Lung (tissue), 12 donors: ENCODE measurements around the gene CACFD1. TPM values are rescaled to one million over a fixed set of nuclear protein-coding genes. Genes with fewer than 3 reads are reported as not detected.

ENCODE experiments used
- ATAC-seq: fragments of 200-7000 bp; cut with Tn5 transposase; one replicate; pipeline ENCODE4 v1.9.1; 2020; ENCODE audit warnings: moderate number of reproducible peaks; ENCODE audit not compliant: insufficient read depth, low FRiP score
- DNase-seq, 3 donors: peaks; one replicate each; pipeline ENCODE4 v3.0.0-alpha.2; 2013 to 2017
- H3K27ac ChIP-seq, 2 donors: one replicate each; pipeline ENCODE4 v1.5.1; 2013; ENCODE audit warnings: mild to moderate bottlenecking in 2 of 2, moderate library complexity in 2 of 2, control low read depth in 1 of 2, inconsistent platforms in 1 of 2, low read depth in 1 of 2, low read length in 1 of 2
- H3K27me3 ChIP-seq, 3 donors: one replicate each; pipeline ENCODE4 v1.5.1; 2013; ENCODE audit warnings: low read length in 2 of 3; ENCODE audit not compliant: control insufficient read depth in 3 of 3, insufficient read depth in 3 of 3
- H3K36me3 ChIP-seq, 4 donors: one replicate each; pipeline ENCODE4 v1.5.1; 2013; ENCODE audit warnings: low read length in 4 of 4, mild to moderate bottlenecking in 1 of 4, moderate library complexity in 1 of 4; ENCODE audit not compliant: control insufficient read depth in 4 of 4, insufficient read depth in 4 of 4
- H3K4me1 ChIP-seq, 5 donors: one replicate each; pipeline ENCODE4 v1.5.1; 2013; ENCODE audit warnings: low read length in 5 of 5, mild to moderate bottlenecking in 2 of 5, moderate library complexity in 1 of 5; ENCODE audit not compliant: control insufficient read depth in 5 of 5, insufficient read depth in 5 of 5
- H3K4me3 ChIP-seq: one replicate; pipeline ENCODE4 v1.5.1; 2013; ENCODE audit warnings: mild to moderate bottlenecking, control low read depth, moderate library complexity
- H3K9ac ChIP-seq, 2 donors: one replicate each; pipeline ENCODE4 v1.5.1; 2013; ENCODE audit warnings: low read length in 2 of 2, control low read depth in 1 of 2; ENCODE audit not compliant: insufficient read depth in 1 of 2
- H3K9me3 ChIP-seq, 4 donors: one replicate each; pipeline ENCODE4 v1.5.1; 2013; ENCODE audit warnings: low read length in 3 of 4, mild to moderate bottlenecking in 1 of 4, moderate library complexity in 1 of 4; ENCODE audit not compliant: control insufficient read depth in 4 of 4, insufficient read depth in 3 of 4
- WGBS, 2 donors: extraction: QIAGEN DNeasy Blood & Tissue Kit; methylation state at CpG; one replicate each; pipeline ENCODE4 v1.1.7; 2013; 5-methylcytosine and 5-hydroxymethylcytosine counted together
- polyA plus RNA-seq, 2 donors: library from polyadenylated mRNA; stranded (reverse); fragments of 200-250 nt; gene quantifications; one replicate each; pipeline ENCODE4 v1.2.1, GENCODE V29; 2013
- total RNA-seq, 2 donors: library from RNA; depleted of rRNA in 1 of 2; stranded (reverse); fragments of >200 nt in 1 of 2; gene quantifications; one replicate each; pipeline ENCODE4 v1.2.1, GENCODE V29; 2014 to 2021
- TF ChIP-seq, protein P1 (sequence below): IDR thresholded peaks from 2 replicates; pipeline ENCODE4 v1.5.1; 2012; ENCODE audit warnings: mild to moderate bottlenecking; ENCODE audit errors: control extremely low read depth, extremely low read depth
- donor health status: control.
- donor health status: control.
- donor health status: Bipolar disorder and iron deficiency.
- donor health status: healthy.
- donor health status: DM: yes; HTN: yes; CAD: no.

The CACFD1 gene
- total and polyA plus RNA-seq, 4 donors = 18.7 to 46.1 (median 32.1) TPM

- Histone ChIP-seq H3K27ac (no peak overlapping the region), H3K27me3 (peaks cover 0 to 3% (median 3%) of the 10 kb centered on the region in 3 donors), H3K9me3 (peaks cover 0 to 3% (median 0%) of the 10 kb centered on the region in 4 donors), H3K9ac (no peak overlapping the region), H3K4me1 (peaks cover 0 to 5% (median 0%) of the 10 kb centered on the region in 5 donors), H3K36me3 (no peaks in the 10 kb centered on the region), H3K4me3 (no peak overlapping the region)
- ATAC-seq (no peak), DNase-seq (no peak)
- TF ChIP-seq, protein P1, sequence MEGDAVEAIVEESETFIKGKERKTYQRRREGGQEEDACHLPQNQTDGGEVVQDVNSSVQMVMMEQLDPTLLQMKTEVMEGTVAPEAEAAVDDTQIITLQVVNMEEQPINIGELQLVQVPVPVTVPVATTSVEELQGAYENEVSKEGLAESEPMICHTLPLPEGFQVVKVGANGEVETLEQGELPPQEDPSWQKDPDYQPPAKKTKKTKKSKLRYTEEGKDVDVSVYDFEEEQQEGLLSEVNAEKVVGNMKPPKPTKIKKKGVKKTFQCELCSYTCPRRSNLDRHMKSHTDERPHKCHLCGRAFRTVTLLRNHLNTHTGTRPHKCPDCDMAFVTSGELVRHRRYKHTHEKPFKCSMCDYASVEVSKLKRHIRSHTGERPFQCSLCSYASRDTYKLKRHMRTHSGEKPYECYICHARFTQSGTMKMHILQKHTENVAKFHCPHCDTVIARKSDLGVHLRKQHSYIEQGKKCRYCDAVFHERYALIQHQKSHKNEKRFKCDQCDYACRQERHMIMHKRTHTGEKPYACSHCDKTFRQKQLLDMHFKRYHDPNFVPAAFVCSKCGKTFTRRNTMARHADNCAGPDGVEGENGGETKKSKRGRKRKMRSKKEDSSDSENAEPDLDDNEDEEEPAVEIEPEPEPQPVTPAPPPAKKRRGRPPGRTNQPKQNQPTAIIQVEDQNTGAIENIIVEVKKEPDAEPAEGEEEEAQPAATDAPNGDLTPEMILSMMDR = no peak
- 2 to 12% methylated on average over 14 to 18 of the region's 18 CpGs for WGBS, 2 donors
These were observed 30.6 kb upstream of the CACFD1 start for GRCh38 chr9:133429214-133429613.

DNA sequence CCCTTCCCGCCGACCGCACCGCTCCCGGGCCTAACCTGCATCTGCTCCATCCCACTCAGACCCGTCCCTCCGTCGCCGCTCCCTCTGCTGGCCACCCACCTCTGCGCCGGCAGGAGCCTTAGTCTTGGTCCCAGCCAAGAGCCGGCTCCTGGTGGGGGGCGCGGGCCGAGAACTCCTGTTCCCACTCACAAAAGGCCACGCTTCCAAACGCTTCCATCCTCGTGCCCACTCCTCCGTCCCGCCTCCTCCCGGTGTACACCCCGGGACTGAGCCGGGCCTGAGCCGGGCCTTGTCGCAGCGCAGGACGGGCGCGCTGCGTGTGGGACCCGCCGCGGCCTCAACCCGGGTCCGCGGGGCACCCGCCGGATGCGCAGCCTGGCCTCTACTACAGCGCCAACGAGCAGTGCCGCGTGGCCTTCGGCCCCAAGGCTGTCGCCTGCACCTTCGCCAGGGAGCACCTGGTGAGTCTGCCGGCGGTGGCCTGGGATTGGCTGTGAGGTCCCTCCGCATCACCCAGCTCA is 30.1 kb upstream of the CACFD1 start:
- peaks cover 0 to 3% (median 3%) of the 10 kb centered on the region in 3 donors for H3K27me3 ChIP-seq
- peak; percentile 24 to 51 (median 45) for DNase-seq
- no peak overlapping the region for H3K9ac ChIP-seq
- no peak for ATAC-seq
- H3K36me3 ChIP-seq = no peaks in the 10 kb centered on the region
- peaks cover 0 to 5% (median 0%) of the 10 kb centered on the region in 5 donors for H3K4me1 ChIP-seq
- no peak overlapping the region for H3K4me3 ChIP-seq
- TF ChIP-seq, protein P1 = no peak
- peaks cover 0 to 3% (median 0%) of the 10 kb centered on the region in 4 donors for H3K9me3 ChIP-seq
- 29 to 36% methylated on average over 48 to 49 of the region's 49 CpGs for WGBS, 2 donors
- no peak overlapping the region for H3K27ac ChIP-seq

DNA sequence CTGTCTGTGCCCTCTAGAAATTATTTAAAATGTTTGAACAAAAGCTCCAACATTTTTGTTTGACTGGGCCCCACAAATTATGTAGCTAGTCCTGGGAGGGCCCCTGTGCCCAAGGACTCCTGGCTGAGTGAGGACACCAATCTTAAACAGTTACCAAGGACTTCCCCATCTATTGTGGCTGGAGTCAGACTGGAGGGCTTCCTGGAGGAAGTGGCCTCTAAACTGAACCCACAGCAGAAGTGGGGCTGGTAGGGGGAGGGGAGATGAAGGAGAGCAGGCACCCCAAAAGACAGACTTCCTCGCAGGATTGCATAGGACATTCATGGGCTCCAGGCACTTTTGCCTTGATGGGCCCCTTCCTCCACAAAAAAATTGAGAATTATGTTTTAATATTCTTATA is 29.5 kb upstream of the CACFD1 start:
- Histone ChIP-seq H3K36me3 (no peaks in the 10 kb centered on the region), H3K9ac (no peak overlapping the region), H3K27me3 (peaks cover 0 to 3% (median 3%) of the 10 kb centered on the region in 3 donors), H3K4me3 (no peak overlapping the region), H3K27ac (no peak overlapping the region), H3K9me3 (peaks cover 0 to 3% (median 0%) of the 10 kb centered on the region in 4 donors), H3K4me1 (peaks cover 0 to 5% (median 0%) of the 10 kb centered on the region in 5 donors)
- TF ChIP-seq, protein P1 = no peak
- 67 to 87% methylated on average over 1 of the region's 1 CpG for WGBS, 2 donors
- ATAC-seq = no peak
- no peak for DNase-seq

- H3K36me3 ChIP-seq = no peaks in the 10 kb centered on the region
- peaks cover 0 to 3% (median 0%) of the 10 kb centered on the region in 3 donors for H3K27me3 ChIP-seq
- no peak overlapping the region for H3K9ac ChIP-seq
- TF ChIP-seq, protein P1 = no peak
- ATAC-seq = no peak
- H3K4me3 ChIP-seq = no peak overlapping the region
- no peak for DNase-seq
- no peaks in the 10 kb centered on the region for H3K9me3 ChIP-seq
- H3K4me1 ChIP-seq = peaks cover 0 to 5% (median 0%) of the 10 kb centered on the region in 5 donors
- WGBS, 2 donors = 84 to 89% methylated on average over 11 of the region's 11 CpGs
- H3K27ac ChIP-seq = no peak overlapping the region
These were observed 26.4 kb upstream of the CACFD1 start for GRCh38 chr9:133433351-133433843.
